EH (cell line): ENCODE results near the gene DNAJB8.

Experiments used
- DNase-seq: peaks from one replicate; pipeline ENCODE4 v3.0.0-alpha.2; 2015; ENCODE audit warnings: low read depth

DNAJB8 gene

GRCh38 chr3:128464188-128464587 lies 2.5 kb downstream of the DNAJB8 start:
- no peak for DNase-seq

- DNase-seq, result no peak
Measured at GRCh38 chr3:128463771-128464170, 2.9 kb downstream of the DNAJB8 start.

- no peak for DNase-seq
Measured at GRCh38 chr3:128463354-128463753, 3.3 kb downstream of the DNAJB8 start.

GRCh38 chr3:128462931-128463330 lies 3.8 kb downstream of the DNAJB8 start:
- DNase-seq, result no peak

- DNase-seq, result no peak
Measured at GRCh38 chr3:128462341-128462910, 4.3 kb downstream of the DNAJB8 start.

- DNase-seq, result no peak
Measured at GRCh38 chr3:128461731-128462130, 5.0 kb downstream of the DNAJB8 start.

GRCh38 chr3:128459461-128459820 lies 7.2 kb downstream of the DNAJB8 start:
- DNase-seq, result no peak

GRCh38 chr3:128458746-128459460 lies 7.8 kb downstream of the DNAJB8 start:
- DNase-seq, result no peak

- no peak for DNase-seq
Measured at GRCh38 chr3:128457937-128458336, 8.8 kb downstream of the DNAJB8 start.

- DNase-seq, result no peak
Measured at GRCh38 chr3:128456776-128457715, 9.6 kb downstream of the DNAJB8 start.

- peak; percentile 23 for DNase-seq
Measured at GRCh38 chr3:128455786-128456748, 10.6 kb downstream of the DNAJB8 start.

GRCh38 chr3:128455116-128455515 lies 11.6 kb downstream of the DNAJB8 start:
- DNase-seq, result no peak

- no peak for DNase-seq
Measured at GRCh38 chr3:128454310-128454618, 12.4 kb downstream of the DNAJB8 start.

- no peak for DNase-seq
Measured at GRCh38 chr3:128453501-128454309, 13.0 kb downstream of the DNAJB8 start.

- no peak for DNase-seq
Measured at GRCh38 chr3:128452678-128453275, 13.9 kb downstream of the DNAJB8 start.

- DNase-seq, result no peak
Measured at GRCh38 chr3:128452120-128452519, 14.6 kb downstream of the DNAJB8 start.

- DNase-seq, result no peak
Measured at GRCh38 chr3:128449111-128449638, 17.5 kb downstream of the DNAJB8 start.

- DNase-seq, result no peak
Measured at GRCh38 chr3:128448491-128448890, 18.2 kb downstream of the DNAJB8 start.

- DNase-seq, result no peak
Measured at GRCh38 chr3:128447561-128448013, 19.1 kb downstream of the DNAJB8 start.

GRCh38 chr3:128446821-128447220 lies 19.9 kb downstream of the DNAJB8 start:
- DNase-seq, result no peak
